SK-N-SH (cell line): ENCODE measurements around the gene LACTB. TPM values are rescaled to one million over a fixed set of nuclear protein-coding genes. Genes with fewer than 3 reads are reported as not detected.

Experiments
- CTCF ChIA-PET: fragments of 300-600, 350-600 bp; formaldehyde crosslinking; extraction: SDS; loops from one replicate; lab custom pipeline; 2021; lab: Yijun Ruan, JAX
- POLR2A ChIA-PET: fragments of 350-600 bp; sonication (Branson Sonifier 250); formaldehyde crosslinking; extraction: SDS; loops from one replicate; lab custom pipeline; 2020; ENCODE audit warnings: antibody characterized with exemption, inconsistent platforms; lab: Yijun Ruan, JAX
- DNase-seq: peaks from one replicate; pipeline ENCODE4 v3.0.0; 2012
- H2AFZ ChIP-seq: fragments of 200-600 bp; sonication (generic); 2 replicates; pipeline ENCODE4 v1.8.1; 2016; ENCODE audit warnings: antibody characterized with exemption, mild to moderate bottlenecking, low read depth
- H3F3A ChIP-seq: fragments of 200-600 bp; sonication (generic); replicated peaks from 2 replicates; pipeline ENCODE3; 2016; ENCODE audit warnings: antibody characterized with exemption, mild to moderate bottlenecking; ENCODE audit not compliant: insufficient read depth
- H3K27ac ChIP-seq, 2 experiments: fragments of 200-500 bp in 1 of 2; fragments of 200-600 bp in 1 of 2; sonication (Bioruptor generic) in 1 of 2; sonication (generic), shearing (Covaris generic) in 1 of 2; 2 replicates each; pipeline versions ENCODE4 v1.5.1 to v1.6.1; 2014 to 2016; ENCODE audit warnings: low read depth in 2 of 2, inconsistent platforms in 1 of 2, low read length in 1 of 2, mild to moderate bottlenecking in 1 of 2, mixed read lengths in 1 of 2
- H3K27me3 ChIP-seq: fragments of 200-600 bp; sonication (generic), shearing (Covaris generic); 2 replicates; pipeline ENCODE4 v1.6.1; 2016; ENCODE audit warnings: mixed run types; ENCODE audit not compliant: insufficient read depth
- H3K36me3 ChIP-seq, 2 experiments: fragments of 200-500 bp in 1 of 2; fragments of 200-600 bp in 1 of 2; sonication (Bioruptor generic) in 1 of 2; sonication (generic) in 1 of 2; replicated peaks in 1 of 2; 2 replicates each; pipeline versions ENCODE3 to v1.5.1; 2014 to 2016; ENCODE audit warnings: low read length in 1 of 2, mild to moderate bottlenecking in 1 of 2; ENCODE audit not compliant: insufficient read depth in 2 of 2, control insufficient read depth in 1 of 2
- H3K4me1 ChIP-seq, 2 experiments: fragments of 200-500 bp in 1 of 2; fragments of 200-600 bp in 1 of 2; sonication (Bioruptor generic) in 1 of 2; sonication (generic), shearing (Covaris generic) in 1 of 2; 2 replicates each; pipeline versions ENCODE4 v1.5.1 to v1.6.1; 2014 to 2016; ENCODE audit warnings: low read depth in 1 of 2, low read length in 1 of 2, mixed run types in 1 of 2; ENCODE audit not compliant: insufficient read depth in 2 of 2, control insufficient read depth in 1 of 2
- H3K4me2 ChIP-seq: fragments of 200-600 bp; sonication (generic), shearing (Covaris generic); 2 replicates; pipeline ENCODE4 v1.6.1; 2017; ENCODE audit warnings: mixed run types
- H3K4me3 ChIP-seq, 2 experiments: fragments of 200-500 bp in 1 of 2; fragments of 200-600 bp in 1 of 2; sonication (Bioruptor generic) in 1 of 2; sonication (generic), shearing (Covaris generic) in 1 of 2; 2 replicates each; pipeline versions ENCODE4 v1.5.1 to v1.8.1; 2014 to 2016; ENCODE audit warnings: low read depth in 2 of 2, inconsistent platforms in 1 of 2, low read length in 1 of 2, mild to moderate bottlenecking in 1 of 2, mixed read lengths in 1 of 2, moderate library complexity in 1 of 2
- H3K79me2 ChIP-seq: fragments of 200-600 bp; sonication (generic); 2 replicates; pipeline ENCODE4 v1.8.1; 2017; ENCODE audit warnings: mild to moderate bottlenecking; ENCODE audit not compliant: insufficient read depth
- H3K9ac ChIP-seq: fragments of 200-600 bp; sonication (generic); 2 replicates; pipeline ENCODE4 v1.6.1; 2017; ENCODE audit warnings: mixed run types
- H3K9me2 ChIP-seq: fragments of 200-600 bp; sonication (generic); 2 replicates; pipeline ENCODE4 v1.6.1; 2017; ENCODE audit warnings: mixed run types
- H3K9me3 ChIP-seq: fragments of 200-600 bp; sonication (generic); 2 replicates; pipeline ENCODE4 v1.6.1; 2017; ENCODE audit warnings: mixed run types, mild to moderate bottlenecking, moderate library complexity
- H4K20me1 ChIP-seq: fragments of 200-600 bp; sonication (generic); 2 replicates; pipeline ENCODE4 v1.6.1; 2017; ENCODE audit warnings: mild to moderate bottlenecking, mixed run types; ENCODE audit not compliant: insufficient read depth
- CHD2 ChIP-seq: fragments of 150-350 bp; IDR thresholded peaks from 2 replicates; pipeline ENCODE4 v1.6.1; 2018; ENCODE audit warnings: low read length; ENCODE audit not compliant: partially characterized antibody
- ELF1 ChIP-seq: IDR thresholded peaks from 2 replicates; pipeline ENCODE4 v1.4.0; 2012
- EP300 ChIP-seq, 2 experiments: IDR thresholded peaks; 2 replicates each; pipeline versions ENCODE4 v1.4.0 to v1.6.1; 2012; ENCODE audit warnings: borderline replicate concordance in 1 of 2, low read depth in 1 of 2, low read length in 1 of 2
- EZH2phosphoT487 ChIP-seq: fragments of 200-600 bp; sonication (generic); IDR thresholded peaks from 2 replicates; pipeline ENCODE4 v1.6.1; 2017; ENCODE audit warnings: low read depth, mixed run types, mild to moderate bottlenecking, antibody characterized with exemption, moderate library complexity, borderline replicate concordance
- FOSL2 ChIP-seq: IDR thresholded peaks from 2 replicates; pipeline ENCODE4 v1.4.0; 2012; ENCODE audit warnings: low read depth, mild to moderate bottlenecking, moderate library complexity, borderline replicate concordance
- FOXM1 ChIP-seq: IDR thresholded peaks from 2 replicates; pipeline ENCODE4 v1.4.0; 2012; ENCODE audit warnings: low read depth, mild to moderate bottlenecking
- GABPA ChIP-seq: IDR thresholded peaks from 2 replicates; pipeline ENCODE4 v1.4.0; 2012; ENCODE audit warnings: low read depth, mild to moderate bottlenecking
- GATA2 ChIP-seq: sonication (generic); formaldehyde crosslinking; IDR thresholded peaks from 2 replicates; pipeline ENCODE4 v1.5.0; 2020; ENCODE audit warnings: mild to moderate bottlenecking, missing genetic modification reagents
- JUND ChIP-seq: IDR thresholded peaks from 2 replicates; pipeline ENCODE4 v1.4.0; 2012
- MEF2A ChIP-seq: IDR thresholded peaks from 2 replicates; pipeline ENCODE4 v1.4.0; 2012; ENCODE audit warnings: low read depth, borderline replicate concordance
- MXI1 ChIP-seq: IDR thresholded peaks from 2 replicates; pipeline ENCODE4 v1.6.1; 2012; ENCODE audit warnings: mild to moderate bottlenecking, low read depth, low read length, improper control_type of control experiment
- NFIC ChIP-seq: IDR thresholded peaks from 2 replicates; pipeline ENCODE4 v1.4.0; 2012; ENCODE audit warnings: borderline replicate concordance
- POLR2AphosphoS5 ChIP-seq: IDR thresholded peaks from 2 replicates; pipeline ENCODE4 v1.6.1; 2012; ENCODE audit warnings: low read depth, low read length
- RFX5 ChIP-seq: IDR thresholded peaks from 2 replicates; pipeline ENCODE4 v1.6.1; 2012; ENCODE audit warnings: mild to moderate bottlenecking, improper control_type of control experiment, low read length
- RXRA ChIP-seq: IDR thresholded peaks from 2 replicates; pipeline ENCODE4 v1.4.0; 2012; ENCODE audit warnings: low read depth, mild to moderate bottlenecking, borderline replicate concordance
- SIN3A ChIP-seq: IDR thresholded peaks from 2 replicates; pipeline ENCODE4 v1.6.1; 2012; ENCODE audit warnings: low read depth, mild to moderate bottlenecking, low read length, moderate library complexity, borderline replicate concordance
- TAF1 ChIP-seq: IDR thresholded peaks from 2 replicates; pipeline ENCODE4 v1.6.1; 2012; ENCODE audit warnings: low read depth, mild to moderate bottlenecking, low read length, moderate library complexity, borderline replicate concordance
- TEAD4 ChIP-seq: IDR thresholded peaks from 2 replicates; pipeline ENCODE4 v1.4.0; 2012; ENCODE audit warnings: mild to moderate bottlenecking, borderline replicate concordance; ENCODE audit not compliant: insufficient read depth
- YY1 ChIP-seq: IDR thresholded peaks from 2 replicates; pipeline ENCODE4 v1.4.0; 2012; ENCODE audit warnings: low read depth, mild to moderate bottlenecking
- WGBS: methylation state at CpG from one replicate; pipeline ENCODE4 v1.1.6; 2017; ENCODE audit warnings: low lambda C conversion rate; 5-methylcytosine and 5-hydroxymethylcytosine counted together
- polyA plus RNA-seq, 3 experiments: library from polyadenylated mRNA; depleted of rRNA; stranded (reverse); fragments of >200 nt; gene quantifications; 2 replicates each; pipeline ENCODE4 v1.2.3, GENCODE V29; 2012
- TF ChIP-seq, protein P1 (sequence below): IDR thresholded peaks from 2 replicates; pipeline ENCODE4 v1.6.1; 2012; ENCODE audit warnings: mild to moderate bottlenecking, low read depth, low read length, moderate library complexity
- TF ChIP-seq, protein P2 (sequence below): fragments of 200-600 bp; sonication (generic); IDR thresholded peaks from 2 replicates; pipeline ENCODE4 v1.6.1; 2017; ENCODE audit warnings: antibody characterized with exemption, mild to moderate bottlenecking, moderate library complexity
- TF ChIP-seq, protein P3 (sequence below): IDR thresholded peaks from 2 replicates; pipeline ENCODE4; 2012
- TF ChIP-seq, protein P4 (sequence below): IDR thresholded peaks from 2 replicates; pipeline ENCODE4 v1.4.0; 2012; ENCODE audit warnings: low read depth
- TF ChIP-seq, protein P5 (sequence below): IDR thresholded peaks from 2 replicates; pipeline ENCODE4 v1.4.0; 2012; ENCODE audit warnings: low read depth, borderline replicate concordance
- TF ChIP-seq, protein P6 (sequence below): IDR thresholded peaks from 2 replicates; pipeline ENCODE4 v1.4.0; 2012; ENCODE audit warnings: low read depth, borderline replicate concordance

LACTB gene
- polyA plus RNA-seq, 1 of the 3 experiments (the other 2 are of a cell fraction): 23.3 TPM

DNA sequence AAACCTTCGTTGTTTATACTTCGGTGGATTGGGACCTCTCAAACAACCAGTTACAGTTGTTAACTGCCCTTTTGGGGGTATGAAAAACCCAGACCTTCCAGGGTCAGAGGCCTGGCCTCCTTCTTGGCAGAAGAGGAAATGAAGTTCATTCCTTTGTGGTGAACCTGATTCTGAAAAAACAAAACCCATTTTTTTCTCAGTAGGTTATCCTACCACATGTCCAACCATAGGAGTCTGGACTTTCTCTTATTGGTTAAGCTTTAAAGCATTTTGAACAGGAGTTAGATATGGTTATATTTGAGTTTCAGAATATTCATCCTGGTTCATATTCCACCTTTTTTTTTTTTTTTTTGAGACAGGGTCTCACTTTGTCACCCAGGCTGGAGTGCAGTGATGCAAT, 7.2 kb upstream of the LACTB start:
- peak overlapping the region; percentile 33; the same call in 1 of the 2 replicates for H3K4me2 ChIP-seq
- 93% methylated on average over 2 of the region's 2 CpGs for WGBS
- TF ChIP-seq, protein P1, sequence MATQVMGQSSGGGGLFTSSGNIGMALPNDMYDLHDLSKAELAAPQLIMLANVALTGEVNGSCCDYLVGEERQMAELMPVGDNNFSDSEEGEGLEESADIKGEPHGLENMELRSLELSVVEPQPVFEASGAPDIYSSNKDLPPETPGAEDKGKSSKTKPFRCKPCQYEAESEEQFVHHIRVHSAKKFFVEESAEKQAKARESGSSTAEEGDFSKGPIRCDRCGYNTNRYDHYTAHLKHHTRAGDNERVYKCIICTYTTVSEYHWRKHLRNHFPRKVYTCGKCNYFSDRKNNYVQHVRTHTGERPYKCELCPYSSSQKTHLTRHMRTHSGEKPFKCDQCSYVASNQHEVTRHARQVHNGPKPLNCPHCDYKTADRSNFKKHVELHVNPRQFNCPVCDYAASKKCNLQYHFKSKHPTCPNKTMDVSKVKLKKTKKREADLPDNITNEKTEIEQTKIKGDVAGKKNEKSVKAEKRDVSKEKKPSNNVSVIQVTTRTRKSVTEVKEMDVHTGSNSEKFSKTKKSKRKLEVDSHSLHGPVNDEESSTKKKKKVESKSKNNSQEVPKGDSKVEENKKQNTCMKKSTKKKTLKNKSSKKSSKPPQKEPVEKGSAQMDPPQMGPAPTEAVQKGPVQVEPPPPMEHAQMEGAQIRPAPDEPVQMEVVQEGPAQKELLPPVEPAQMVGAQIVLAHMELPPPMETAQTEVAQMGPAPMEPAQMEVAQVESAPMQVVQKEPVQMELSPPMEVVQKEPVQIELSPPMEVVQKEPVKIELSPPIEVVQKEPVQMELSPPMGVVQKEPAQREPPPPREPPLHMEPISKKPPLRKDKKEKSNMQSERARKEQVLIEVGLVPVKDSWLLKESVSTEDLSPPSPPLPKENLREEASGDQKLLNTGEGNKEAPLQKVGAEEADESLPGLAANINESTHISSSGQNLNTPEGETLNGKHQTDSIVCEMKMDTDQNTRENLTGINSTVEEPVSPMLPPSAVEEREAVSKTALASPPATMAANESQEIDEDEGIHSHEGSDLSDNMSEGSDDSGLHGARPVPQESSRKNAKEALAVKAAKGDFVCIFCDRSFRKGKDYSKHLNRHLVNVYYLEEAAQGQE: no peak
- TF ChIP-seq, protein P2, sequence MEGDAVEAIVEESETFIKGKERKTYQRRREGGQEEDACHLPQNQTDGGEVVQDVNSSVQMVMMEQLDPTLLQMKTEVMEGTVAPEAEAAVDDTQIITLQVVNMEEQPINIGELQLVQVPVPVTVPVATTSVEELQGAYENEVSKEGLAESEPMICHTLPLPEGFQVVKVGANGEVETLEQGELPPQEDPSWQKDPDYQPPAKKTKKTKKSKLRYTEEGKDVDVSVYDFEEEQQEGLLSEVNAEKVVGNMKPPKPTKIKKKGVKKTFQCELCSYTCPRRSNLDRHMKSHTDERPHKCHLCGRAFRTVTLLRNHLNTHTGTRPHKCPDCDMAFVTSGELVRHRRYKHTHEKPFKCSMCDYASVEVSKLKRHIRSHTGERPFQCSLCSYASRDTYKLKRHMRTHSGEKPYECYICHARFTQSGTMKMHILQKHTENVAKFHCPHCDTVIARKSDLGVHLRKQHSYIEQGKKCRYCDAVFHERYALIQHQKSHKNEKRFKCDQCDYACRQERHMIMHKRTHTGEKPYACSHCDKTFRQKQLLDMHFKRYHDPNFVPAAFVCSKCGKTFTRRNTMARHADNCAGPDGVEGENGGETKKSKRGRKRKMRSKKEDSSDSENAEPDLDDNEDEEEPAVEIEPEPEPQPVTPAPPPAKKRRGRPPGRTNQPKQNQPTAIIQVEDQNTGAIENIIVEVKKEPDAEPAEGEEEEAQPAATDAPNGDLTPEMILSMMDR: no peak
- TF ChIP-seq GABPA: no peak
- TF ChIP-seq, protein P3, sequence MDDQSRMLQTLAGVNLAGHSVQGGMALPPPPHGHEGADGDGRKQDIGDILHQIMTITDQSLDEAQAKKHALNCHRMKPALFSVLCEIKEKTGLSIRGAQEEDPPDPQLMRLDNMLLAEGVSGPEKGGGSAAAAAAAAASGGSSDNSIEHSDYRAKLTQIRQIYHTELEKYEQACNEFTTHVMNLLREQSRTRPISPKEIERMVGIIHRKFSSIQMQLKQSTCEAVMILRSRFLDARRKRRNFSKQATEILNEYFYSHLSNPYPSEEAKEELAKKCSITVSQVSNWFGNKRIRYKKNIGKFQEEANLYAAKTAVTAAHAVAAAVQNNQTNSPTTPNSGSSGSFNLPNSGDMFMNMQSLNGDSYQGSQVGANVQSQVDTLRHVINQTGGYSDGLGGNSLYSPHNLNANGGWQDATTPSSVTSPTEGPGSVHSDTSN: peak; percentile 65
- no peak for TF ChIP-seq POLR2AphosphoS5
- TF ChIP-seq JUND: peak; percentile 34; the same call in 1 of the 2 replicates
- TF ChIP-seq, protein P4, sequence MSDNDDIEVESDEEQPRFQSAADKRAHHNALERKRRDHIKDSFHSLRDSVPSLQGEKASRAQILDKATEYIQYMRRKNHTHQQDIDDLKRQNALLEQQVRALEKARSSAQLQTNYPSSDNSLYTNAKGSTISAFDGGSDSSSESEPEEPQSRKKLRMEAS: peak; percentile 31; the same call in 1 of the 2 replicates
- no peak for TF ChIP-seq EZH2phosphoT487
- no peak for TF ChIP-seq FOXM1
- TF ChIP-seq EP300 (IDR thresholded peaks at IDR 0.05; ENCODE audit: borderline replicate concordance in 1 of 2, low read depth in 1 of 2, low read length in 1 of 2): peak in 1 of 2 experiments; percentile 66; a peak in 1 of 4 replicates
- TF ChIP-seq, protein P5, sequence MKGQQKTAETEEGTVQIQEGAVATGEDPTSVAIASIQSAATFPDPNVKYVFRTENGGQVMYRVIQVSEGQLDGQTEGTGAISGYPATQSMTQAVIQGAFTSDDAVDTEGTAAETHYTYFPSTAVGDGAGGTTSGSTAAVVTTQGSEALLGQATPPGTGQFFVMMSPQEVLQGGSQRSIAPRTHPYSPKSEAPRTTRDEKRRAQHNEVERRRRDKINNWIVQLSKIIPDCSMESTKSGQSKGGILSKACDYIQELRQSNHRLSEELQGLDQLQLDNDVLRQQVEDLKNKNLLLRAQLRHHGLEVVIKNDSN: no peak
- no peak for TF ChIP-seq RFX5
- TF ChIP-seq, protein P6, sequence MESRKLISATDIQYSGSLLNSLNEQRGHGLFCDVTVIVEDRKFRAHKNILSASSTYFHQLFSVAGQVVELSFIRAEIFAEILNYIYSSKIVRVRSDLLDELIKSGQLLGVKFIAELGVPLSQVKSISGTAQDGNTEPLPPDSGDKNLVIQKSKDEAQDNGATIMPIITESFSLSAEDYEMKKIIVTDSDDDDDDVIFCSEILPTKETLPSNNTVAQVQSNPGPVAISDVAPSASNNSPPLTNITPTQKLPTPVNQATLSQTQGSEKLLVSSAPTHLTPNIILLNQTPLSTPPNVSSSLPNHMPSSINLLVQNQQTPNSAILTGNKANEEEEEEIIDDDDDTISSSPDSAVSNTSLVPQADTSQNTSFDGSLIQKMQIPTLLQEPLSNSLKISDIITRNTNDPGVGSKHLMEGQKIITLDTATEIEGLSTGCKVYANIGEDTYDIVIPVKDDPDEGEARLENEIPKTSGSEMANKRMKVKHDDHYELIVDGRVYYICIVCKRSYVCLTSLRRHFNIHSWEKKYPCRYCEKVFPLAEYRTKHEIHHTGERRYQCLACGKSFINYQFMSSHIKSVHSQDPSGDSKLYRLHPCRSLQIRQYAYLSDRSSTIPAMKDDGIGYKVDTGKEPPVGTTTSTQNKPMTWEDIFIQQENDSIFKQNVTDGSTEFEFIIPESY: no peak
- TF ChIP-seq SIN3A: no peak
- no peak for TF ChIP-seq GATA2
- TF ChIP-seq YY1: no peak
- TF ChIP-seq TEAD4: 0 out of 2 replicates have a peak, but pooled peaks have one; percentile 30
- no peak for TF ChIP-seq MXI1
- no peak for TF ChIP-seq MEF2A
- peak; percentile 18; the same call in 1 of the 2 replicates for TF ChIP-seq FOSL2
- peak; percentile 30; the same call in 1 of the 2 replicates for TF ChIP-seq NFIC
- peak; percentile 43; the same call in 1 of the 2 replicates for TF ChIP-seq RXRA
- TF ChIP-seq CHD2: no peak
- no peak for TF ChIP-seq TAF1
- TF ChIP-seq ELF1: no peak

More for the DNA sequence above, 7.2 kb upstream of the LACTB start:
- Histone ChIP-seq H3K4me3 (no peak overlapping the region), H3K4me1 (peaks cover 3 to 10% of the 10 kb centered on the region in 2 experiments; a peak in 2 of 4 replicates), H3K36me3 (no peaks in the 10 kb centered on the region), H2AFZ (peak overlapping the region; percentile 63; the same call in 1 of the 2 replicates), H3K9me3 (no peaks in the 10 kb centered on the region), H3K27ac (peak overlapping the region; percentile 4 to 32; a peak in 2 of 4 replicates), H4K20me1 (no peaks in the 10 kb centered on the region), H3K27me3 (no peaks in the 10 kb centered on the region), H3K9me2 (no peaks in the 10 kb centered on the region), H3K79me2 (no peaks in the 10 kb centered on the region), H3F3A (peaks cover 4% of the 10 kb centered on the region), H3K9ac (no peak overlapping the region)
- ChIA-PET CTCF (interaction anchor here (0.9 to 1.2 kb wide), 3 partner anchors 20 to 67 kb away, joined by 3 to 4 read pairs (median 3); no protein-coding TSS in a partner anchor), POLR2A (no interaction called here)
- no peak for DNase-seq
